DOHH2 (cell line): ENCODE data around the gene NAT9.

Source experiments
- H3F3A ChIP-seq: fragments of 200-600 bp; sonication (generic), shearing (Covaris generic); 2 replicates; pipeline ENCODE4 v1.6.0; 2016; ENCODE audit warnings: antibody characterized with exemption, mild to moderate bottlenecking; ENCODE audit not compliant: control insufficient read depth, insufficient read depth
- H3K27ac ChIP-seq: fragments of 200-600 bp; sonication (generic); 2 replicates; pipeline ENCODE4 v1.5.1; 2014; ENCODE audit warnings: low read depth, mild to moderate bottlenecking, low read length, moderate library complexity
- H3K27me3 ChIP-seq: fragments of 200-600 bp; sonication (generic); 2 replicates; pipeline ENCODE4 v1.6.1; 2014; ENCODE audit warnings: mild to moderate bottlenecking, low read length, mixed read lengths; ENCODE audit not compliant: control insufficient read depth
- H3K36me3 ChIP-seq: fragments of 200-600 bp; sonication (generic); 2 replicates; pipeline ENCODE4 v1.6.1; 2014; ENCODE audit warnings: mild to moderate bottlenecking, low read length, moderate library complexity, mixed read lengths; ENCODE audit not compliant: control insufficient read depth
- H3K4me1 ChIP-seq: fragments of 200-600 bp; sonication (generic); 2 replicates; pipeline ENCODE4 v1.6.1; 2014; ENCODE audit warnings: mild to moderate bottlenecking, low read length, mixed read lengths; ENCODE audit not compliant: control insufficient read depth
- H3K4me2 ChIP-seq: fragments of 200-600 bp; sonication (generic); 2 replicates; pipeline ENCODE4 v1.6.0; 2014; ENCODE audit warnings: mild to moderate bottlenecking, low read length, moderate library complexity
- H3K4me3 ChIP-seq: fragments of 200-600 bp; sonication (generic); 2 replicates; pipeline ENCODE4 v1.5.1; 2014; ENCODE audit warnings: mild to moderate bottlenecking, low read length, mixed read lengths
- H3K79me2 ChIP-seq: fragments of 200-600 bp; sonication (generic); 2 replicates; pipeline ENCODE4 v1.6.1; 2014; ENCODE audit warnings: mild to moderate bottlenecking, low read length, mixed read lengths; ENCODE audit not compliant: control insufficient read depth
- H3K9me2 ChIP-seq: fragments of 200-600 bp; sonication (generic); replicated peaks from 2 replicates; pipeline ENCODE4 v1.6.1; 2014; ENCODE audit warnings: mild to moderate bottlenecking, low read length, mixed read lengths; ENCODE audit not compliant: control insufficient read depth
- H3K9me3 ChIP-seq: fragments of 200-600 bp; sonication (generic); 2 replicates; pipeline ENCODE4 v1.6.1; 2014; ENCODE audit warnings: antibody characterized with exemption, low read length, mixed read lengths; ENCODE audit not compliant: control insufficient read depth, insufficient read depth
- H4K20me1 ChIP-seq: fragments of 200-600 bp; sonication (generic); 2 replicates; pipeline ENCODE4 v1.6.0; 2014; ENCODE audit warnings: low read depth, mild to moderate bottlenecking, antibody characterized with exemption, low read length, moderate library complexity; ENCODE audit not compliant: control insufficient read depth, insufficient read depth
- EZH2phosphoT487 ChIP-seq: fragments of 200-600 bp; sonication (generic); IDR thresholded peaks from 2 replicates; pipeline ENCODE4 v1.6.1; 2017; ENCODE audit warnings: borderline replicate concordance, mild to moderate bottlenecking, antibody characterized with exemption, low read length, moderate library complexity, mixed read lengths
- TF ChIP-seq, protein P1 (sequence below): fragments of 200-600 bp; sonication (generic); IDR thresholded peaks from one replicate; pipeline ENCODE4 v1.5.1; 2014; ENCODE audit warnings: antibody characterized with exemption, mild to moderate bottlenecking, low read depth, low read length; ENCODE audit not compliant: poor library complexity, severe bottlenecking

Gene NAT9

DNA sequence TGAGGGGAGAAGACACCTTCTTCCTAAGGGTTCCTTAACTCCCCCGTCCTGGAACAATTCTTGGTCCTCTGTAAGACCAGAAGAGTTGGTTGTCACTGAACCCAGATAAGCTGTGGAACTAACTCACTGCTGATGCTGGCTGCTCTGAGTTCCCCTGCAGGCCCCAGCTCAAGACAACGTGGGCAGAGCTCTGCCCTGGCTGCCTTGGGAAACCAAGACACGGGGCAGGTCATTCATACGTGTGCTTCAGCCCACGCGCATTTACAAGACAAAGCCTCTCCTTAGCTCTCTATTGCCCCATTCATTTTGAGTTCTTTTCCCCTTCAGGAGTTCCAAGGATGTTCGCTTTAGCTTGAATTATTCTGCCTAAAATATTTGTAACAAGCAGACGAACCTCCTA is 3.4 kb upstream of the NAT9 start:
- Histone ChIP-seq H3K27me3 (no peaks in the 10 kb centered on the region), H3F3A (peaks cover 14% of the 10 kb centered on the region), H3K27ac (peak overlapping the region; percentile 30), H3K9me3 (no peaks in the 10 kb centered on the region), H3K4me1 (peaks cover 49% of the 10 kb centered on the region), H4K20me1 (peaks cover 17% of the 10 kb centered on the region; the same call in 1 of the 2 replicates), H3K4me3 (peak overlapping the region; percentile 30), H3K36me3 (peaks cover 3% of the 10 kb centered on the region), H3K9me2 (no peaks in the 10 kb centered on the region), H3K79me2 (peaks cover 13% of the 10 kb centered on the region), H3K4me2 (peak overlapping the region; percentile 65)
- TF ChIP-seq EZH2phosphoT487, result no peak
- TF ChIP-seq, protein P1, sequence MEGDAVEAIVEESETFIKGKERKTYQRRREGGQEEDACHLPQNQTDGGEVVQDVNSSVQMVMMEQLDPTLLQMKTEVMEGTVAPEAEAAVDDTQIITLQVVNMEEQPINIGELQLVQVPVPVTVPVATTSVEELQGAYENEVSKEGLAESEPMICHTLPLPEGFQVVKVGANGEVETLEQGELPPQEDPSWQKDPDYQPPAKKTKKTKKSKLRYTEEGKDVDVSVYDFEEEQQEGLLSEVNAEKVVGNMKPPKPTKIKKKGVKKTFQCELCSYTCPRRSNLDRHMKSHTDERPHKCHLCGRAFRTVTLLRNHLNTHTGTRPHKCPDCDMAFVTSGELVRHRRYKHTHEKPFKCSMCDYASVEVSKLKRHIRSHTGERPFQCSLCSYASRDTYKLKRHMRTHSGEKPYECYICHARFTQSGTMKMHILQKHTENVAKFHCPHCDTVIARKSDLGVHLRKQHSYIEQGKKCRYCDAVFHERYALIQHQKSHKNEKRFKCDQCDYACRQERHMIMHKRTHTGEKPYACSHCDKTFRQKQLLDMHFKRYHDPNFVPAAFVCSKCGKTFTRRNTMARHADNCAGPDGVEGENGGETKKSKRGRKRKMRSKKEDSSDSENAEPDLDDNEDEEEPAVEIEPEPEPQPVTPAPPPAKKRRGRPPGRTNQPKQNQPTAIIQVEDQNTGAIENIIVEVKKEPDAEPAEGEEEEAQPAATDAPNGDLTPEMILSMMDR, result no peak

DNA sequence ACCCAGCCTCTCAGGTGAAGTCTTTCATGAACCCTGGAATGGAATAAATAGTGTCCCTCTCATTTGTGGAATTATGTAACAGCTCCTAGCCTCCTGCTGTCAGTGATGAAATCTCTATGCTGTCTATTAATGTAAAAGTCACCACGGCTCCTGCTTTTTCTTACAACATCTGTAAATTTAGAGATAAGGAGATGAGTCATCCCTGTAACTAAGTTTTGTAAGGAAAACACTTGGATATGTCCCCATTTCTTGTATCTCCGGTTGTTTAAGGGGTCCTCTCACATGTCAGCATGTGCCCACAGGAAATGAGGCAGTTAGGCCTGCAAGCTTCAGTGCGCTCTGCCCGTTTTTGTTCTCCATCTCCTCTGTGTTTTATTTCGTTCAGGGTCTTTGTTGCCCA is 2.8 kb upstream of the NAT9 start:
- Histone ChIP-seq H3K9me3 (no peaks in the 10 kb centered on the region), H3K36me3 (peaks cover 5% of the 10 kb centered on the region), H3K4me3 (no peak overlapping the region)

DNA sequence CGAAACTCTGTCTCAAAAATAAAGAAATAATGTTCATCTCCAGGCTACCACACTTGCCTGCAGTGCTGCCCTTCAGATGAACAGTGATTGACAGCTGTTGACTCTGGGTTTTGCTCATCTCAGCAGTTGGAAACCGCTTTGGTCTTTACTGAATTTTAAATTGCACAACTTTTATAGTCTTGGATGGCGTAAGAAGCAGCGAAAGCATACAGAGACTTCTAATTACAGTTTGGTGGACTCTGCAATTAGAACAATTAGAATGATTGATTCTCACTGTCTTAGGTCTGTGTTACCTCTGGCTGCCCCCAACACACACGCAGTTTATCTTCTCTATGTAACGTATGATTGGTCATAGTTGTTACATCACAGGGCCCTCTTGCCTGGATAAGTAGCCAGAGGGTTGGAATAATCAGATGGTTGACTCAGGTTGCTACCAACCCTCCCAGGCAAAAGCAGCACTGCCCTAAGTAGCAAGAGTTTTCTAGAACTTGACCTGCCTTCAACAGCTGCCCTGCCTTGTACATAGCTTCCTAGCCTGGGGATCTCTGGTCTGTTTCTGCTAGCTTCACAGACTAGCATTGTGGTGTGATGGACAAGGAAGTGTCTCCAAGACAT is 1.9 kb upstream of the NAT9 start:
- Histone ChIP-seq H3K4me2 (no peak overlapping the region), H3K79me2 (peaks cover 20% of the 10 kb centered on the region), H3K4me3 (no peak overlapping the region), H3K27ac (no peak overlapping the region), H3K9me2 (no peaks in the 10 kb centered on the region), H3K9me3 (no peaks in the 10 kb centered on the region), H3K4me1 (peaks cover 39% of the 10 kb centered on the region), H3K27me3 (no peaks in the 10 kb centered on the region), H3F3A (peaks cover 14% of the 10 kb centered on the region), H3K36me3 (peaks cover 15% of the 10 kb centered on the region), H4K20me1 (peaks cover 17% of the 10 kb centered on the region; the same call in 1 of the 2 replicates)
- no peak for TF ChIP-seq EZH2phosphoT487
- TF ChIP-seq, protein P1, result no peak

More for the DNA sequence above, 2.8 kb upstream of the NAT9 start:
- peaks cover 17% of the 10 kb centered on the region for H3K79me2 ChIP-seq
- no peak overlapping the region for H3K27ac ChIP-seq
- peak overlapping the region; percentile 65; the same call in 1 of the 2 replicates for H3K4me2 ChIP-seq
- H3K9me2 ChIP-seq, result no peaks in the 10 kb centered on the region
- peaks cover 44% of the 10 kb centered on the region for H3K4me1 ChIP-seq
- no peak for TF ChIP-seq EZH2phosphoT487
- TF ChIP-seq, protein P1, result no peak
- H3K27me3 ChIP-seq, result no peaks in the 10 kb centered on the region
- peaks cover 17% of the 10 kb centered on the region; the same call in 1 of the 2 replicates for H4K20me1 ChIP-seq
- H3F3A ChIP-seq, result peaks cover 14% of the 10 kb centered on the region
